Stomach (tissue), 9 donors: ENCODE measurements around the gene PRPF6. TPM values are rescaled to one million over a fixed set of nuclear protein-coding genes. Genes with fewer than 3 reads are reported as not detected.
A peak's percentile ranks its signal among the peaks of the same experiment; 100 is the strongest.

Experiments used
- DNase-seq, 2 donors: peaks; one replicate each; pipeline versions ENCODE4 v3.0.0 to v3.0.0-alpha.2; 2013 to 2019
- H3K27ac ChIP-seq, 5 donors: fragments of 200-600 bp in 4 of 5; sonication (generic) in 4 of 5; one replicate each; pipeline ENCODE4 v1.5.1; 2013 to 2019; ENCODE audit warnings: mild to moderate bottlenecking in 1 of 5, moderate library complexity in 1 of 5
- H3K27me3 ChIP-seq, 3 donors: fragments of 200-600 bp; sonication (generic); one replicate each; pipeline ENCODE4 v1.5.1; 2017 to 2019; ENCODE audit warnings: mixed run types in 1 of 3
- H3K36me3 ChIP-seq, 4 donors: fragments of 200-600 bp; sonication (generic); 1 replicate in 3 of 4; 2 replicates in 1 of 4; pipeline ENCODE4 v1.5.1; 2016 to 2019
- H3K4me1 ChIP-seq, 4 donors: fragments of 200-600 bp; sonication (generic); one replicate each; pipeline ENCODE4 v1.5.1; 2016 to 2019
- H3K4me3 ChIP-seq, 4 donors: fragments of 200-600 bp; sonication (generic) in 3 of 4; one replicate each; pipeline ENCODE4 v1.5.1; 2016 to 2019; ENCODE audit warnings: mild to moderate bottlenecking in 1 of 4
- H3K9me3 ChIP-seq, 4 donors: fragments of 200-600 bp; sonication (generic); one replicate each; pipeline ENCODE4 v1.5.1; 2016 to 2019
- CTCF ChIP-seq, 7 experiments: fragments of 450-650 bp in 4 of 7; fragments of 200-600 bp in 3 of 7; sonication (generic) in 3 of 7; IDR thresholded peaks; one replicate each; pipeline ENCODE4 v1.5.1; 2016 to 2019; ENCODE audit warnings: antibody characterized with exemption in 7 of 7, control low read depth in 2 of 7, mild to moderate bottlenecking in 1 of 7
- EP300 ChIP-seq: sonication (generic); formaldehyde crosslinking; IDR thresholded peaks from one replicate; pipeline ENCODE4 v1.6.1; 2017; ENCODE audit warnings: antibody characterized with exemption
- POLR2A ChIP-seq, 4 donors: fragments of 450-650 bp; IDR thresholded peaks; one replicate each; pipeline ENCODE4 v1.6.1; 2016; ENCODE audit warnings: antibody characterized with exemption in 4 of 4, control low read depth in 2 of 4, mild to moderate bottlenecking in 1 of 4, moderate library complexity in 1 of 4
- POLR2AphosphoS5 ChIP-seq, 3 donors: sonication (generic); formaldehyde crosslinking; IDR thresholded peaks; one replicate each; pipeline ENCODE4 v1.6.1; 2016; ENCODE audit warnings: antibody characterized with exemption in 3 of 3
- WGBS, 5 donors: extraction: QIAGEN DNeasy Blood & Tissue Kit in 3 of 5; methylation state at CpG; one replicate each; pipeline versions ENCODE4 v1.1.5 to v1.1.7; 2013 to 2018; 5-methylcytosine and 5-hydroxymethylcytosine counted together
- intact Hi-C: fragments of 100-400 bp; cut with DNase I; formaldehyde crosslinking; loops from one replicate; pipeline ENCODE4 v1.15.1; 2023; ENCODE audit warnings: low total_unique reads
- polyA plus RNA-seq, 3 donors: library from polyadenylated mRNA; stranded (reverse); fragments of 200-250 nt; gene quantifications; one replicate each; pipeline ENCODE4 v1.2.3, GENCODE V29; 2013
- total RNA-seq, 5 donors: library from RNA; depleted of rRNA; stranded (reverse); fragments of >200 nt; gene quantifications; one replicate each; pipeline versions ENCODE4 v1.1.0 to v1.2.3, GENCODE V29; 2014 to 2016
- donor health status: healthy with polysubstance abuse.
- donor health status: Bipolar disorder and iron deficiency.
- donor health status: healthy.

The PRPF6 gene
- total and polyA plus RNA-seq, 8 donors: 27.0 to 67.4 (median 39.6) TPM

- H3K4me1 ChIP-seq: peaks cover 6 to 32% (median 20%) of the 10 kb centered on the region in 4 donors
- H3K27me3 ChIP-seq: no peaks in the 10 kb centered on the region
- H3K36me3 ChIP-seq: peaks cover 61 to 98% (median 89%) of the 10 kb centered on the region in 4 donors
- no peak for TF ChIP-seq CTCF (IDR thresholded peaks at IDR 0.05)
- TF ChIP-seq POLR2AphosphoS5 (IDR thresholded peaks at IDR 0.05): no peak
- TF ChIP-seq POLR2A (IDR thresholded peaks at IDR 0.05): no peak
- TF ChIP-seq EP300: no peak
- intact Hi-C loops: no loop called here
- no peaks in the 10 kb centered on the region for H3K9me3 ChIP-seq
- no peak overlapping the region for H3K27ac ChIP-seq
- DNase-seq: no peak
- WGBS, 5 donors: 51 to 91% (median 84%) methylated on average over 3 to 5 of the region's 5 CpGs
- H3K4me3 ChIP-seq: no peak overlapping the region
These were observed 47.3 kb upstream of the PRPF6 start for GRCh38 chr20:63933646-63934045.

- WGBS, 5 donors: 84 to 88% (median 84%) methylated on average over 37 of the region's 37 CpGs
These were observed 46.5 kb upstream of the PRPF6 start for GRCh38 chr20:63934271-63935068.

GRCh38 chr20:63935447-63935846 is 45.5 kb upstream of the PRPF6 start:
- WGBS, 5 donors: 91 to 98% (median 92%) methylated on average over 8 to 9 of the region's 9 CpGs
- Histone ChIP-seq H3K27me3 (no peaks in the 10 kb centered on the region), H3K27ac (no peak overlapping the region), H3K36me3 (peaks cover 50 to 98% (median 89%) of the 10 kb centered on the region in 4 donors), H3K9me3 (no peaks in the 10 kb centered on the region), H3K4me3 (no peak overlapping the region), H3K4me1 (peaks cover 6 to 39% (median 22%) of the 10 kb centered on the region in 4 donors)
- no peak for TF ChIP-seq POLR2A (IDR thresholded peaks at IDR 0.05)
- no peak for TF ChIP-seq EP300
- intact Hi-C loops: no loop called here
- no peak for DNase-seq

More at GRCh38 chr20:63934271-63935068, 46.5 kb upstream of the PRPF6 start:
- no peaks in the 10 kb centered on the region for H3K27me3 ChIP-seq
- intact Hi-C loops: no loop called here
- peaks cover 6 to 36% (median 24%) of the 10 kb centered on the region in 4 donors for H3K4me1 ChIP-seq
- H3K27ac ChIP-seq: no peak overlapping the region
- H3K36me3 ChIP-seq: peaks cover 52 to 98% (median 89%) of the 10 kb centered on the region in 4 donors
- no peak for DNase-seq
- no peak for TF ChIP-seq EP300
- TF ChIP-seq POLR2AphosphoS5 (IDR thresholded peaks at IDR 0.05): no peak
- TF ChIP-seq CTCF (IDR thresholded peaks at IDR 0.05): peak in 1 of 7 experiments; percentile 16
- H3K4me3 ChIP-seq: no peak overlapping the region
- H3K9me3 ChIP-seq: no peaks in the 10 kb centered on the region

- no peak overlapping the region for H3K4me3 ChIP-seq
- peaks cover 7 to 34% (median 21%) of the 10 kb centered on the region in 4 donors for H3K4me1 ChIP-seq
- DNase-seq: no peak
- WGBS, 5 donors: 77 to 90% (median 87%) methylated on average over 14 of the region's 14 CpGs
- TF ChIP-seq POLR2A (IDR thresholded peaks at IDR 0.05) (no peak), EP300 (no peak), POLR2AphosphoS5 (IDR thresholded peaks at IDR 0.05) (no peak), CTCF (IDR thresholded peaks at IDR 0.05) (no peak)
- H3K27ac ChIP-seq: peak overlapping the region in 1 of 5 donors; percentile 65
- H3K36me3 ChIP-seq: peaks cover 33 to 92% (median 80%) of the 10 kb centered on the region in 4 donors
- intact Hi-C loops: no loop called here
- no peaks in the 10 kb centered on the region for H3K27me3 ChIP-seq
- H3K9me3 ChIP-seq: no peaks in the 10 kb centered on the region
These were observed 43.3 kb upstream of the PRPF6 start for GRCh38 chr20:63937596-63937995.
